ENCODE data around the gene SSTR1. TPM values are rescaled to one million over a fixed set of nuclear protein-coding genes. Genes with fewer than 3 reads are reported as not detected.

SSTR1 gene
- total and polyA plus RNA-seq, 2 donors (not counting 3 experiments of a cell fraction or from before 2014, with no cell fraction given) = 1.4 to 1.9 TPM

- TF ChIP-seq MYC (IDR thresholded peaks at IDR 0.05; ENCODE audit: low read depth, low read length) (no peak), GATA2 (IDR thresholded peaks at IDR 0.05; ENCODE audit: insufficient read depth, insufficient read length, low read depth, low read length) (no peak), MAX (IDR thresholded peaks at IDR 0.05; ENCODE audit: insufficient read depth, insufficient read length) (no peak), JUN (IDR thresholded peaks at IDR 0.05; ENCODE audit: borderline replicate concordance, insufficient read depth, insufficient read length, low read depth) (no peak), FOS (IDR thresholded peaks at IDR 0.05; ENCODE audit: borderline replicate concordance, insufficient read depth, low read length) (no peak), POLR2A (IDR thresholded peaks at IDR 0.05; ENCODE audit: low read depth, low read length) (no peak), POLR2AphosphoS5 (IDR thresholded peaks at IDR 0.05; ENCODE audit: insufficient read depth, low read depth, low read length) (no peak), CTCF (IDR thresholded peaks at IDR 0.05; ENCODE audit: extremely low read depth in 1 of 2, insufficient read depth in 1 of 2, low read depth in 1 of 2, low read length in 2 of 2) (no peak), EZH2 (IDR thresholded peaks at IDR 0.05; ENCODE audit: borderline replicate concordance, low read depth, low read length, severe bottlenecking) (no peak)
- BruUV-seq (replicated peaks) = no TSS peak
- Histone ChIP-seq H4K20me1 (replicated peaks; ENCODE audit: control insufficient read depth, extremely low read depth, insufficient read depth, low read length) (no peaks in the 10 kb centered on the region), H3K4me3 (replicated peaks in 1 of 3; ENCODE audit: insufficient read depth in 1 of 3, low read depth in 1 of 3, low read length in 3 of 3) (no peak overlapping the region), H3K79me2 (ENCODE audit: control insufficient read depth, insufficient read depth, low read length) (no peaks in the 10 kb centered on the region), H3K4me2 (ENCODE audit: insufficient read depth, low read length) (no peak overlapping the region), H2AFZ (ENCODE audit: low read depth, low read length) (no peak overlapping the region), H3K9ac (replicated peaks; ENCODE audit: extremely low read depth, insufficient read depth, low read length) (no peak overlapping the region), H3K36me3 (ENCODE audit: control insufficient read depth in 2 of 2, extremely low read depth in 1 of 2, insufficient read depth in 2 of 2, low read length in 2 of 2) (no peaks in the 10 kb centered on the region), H3K9me1 (replicated peaks; ENCODE audit: control insufficient read depth, extremely low read depth, insufficient read depth, low read length) (no peaks in the 10 kb centered on the region), H3K4me1 (ENCODE audit: control insufficient read depth, extremely low read depth, insufficient read depth, low read length) (peaks cover 24% of the 10 kb centered on the region), H3K27ac (ENCODE audit: insufficient read depth, low read depth, low read length) (no peak overlapping the region), H3K9me3 (replicated peaks; ENCODE audit: control insufficient read depth, insufficient read depth, low read length) (no peaks in the 10 kb centered on the region), H3K27me3 (ENCODE audit: control insufficient read depth in 2 of 2, insufficient read depth in 2 of 2, low read length in 2 of 2) (no peaks in the 10 kb centered on the region)
- ChIA-PET POLR2A (no interaction called here), CTCF (interaction anchor here (0.6 to 2.4 kb wide), 4 partner anchors 7 to 219 kb away, joined by 3 to 10 read pairs (median 4); no protein-coding TSS in a partner anchor)
- intact Hi-C loops (cut with micrococcal nuclease) (loop anchor here (5.0 kb wide), 2 partner anchors 198 to 813 kb away; no protein-coding TSS in a partner anchor), dilution Hi-C loops (cut with MboI; ENCODE audit: extremely low pct_ligation_motif_present, low sequenced_read_pairs) (no loop called here)
- FAIRE-seq = no peak
- no peak for DNase-seq (ENCODE audit: low read depth, low spot score)
These were observed 3.0 kb upstream of the SSTR1 start for GRCh38 chr14:38204719-38205115.
